ENCODE data around the gene TMEM208.

Gene TMEM208

DNA sequence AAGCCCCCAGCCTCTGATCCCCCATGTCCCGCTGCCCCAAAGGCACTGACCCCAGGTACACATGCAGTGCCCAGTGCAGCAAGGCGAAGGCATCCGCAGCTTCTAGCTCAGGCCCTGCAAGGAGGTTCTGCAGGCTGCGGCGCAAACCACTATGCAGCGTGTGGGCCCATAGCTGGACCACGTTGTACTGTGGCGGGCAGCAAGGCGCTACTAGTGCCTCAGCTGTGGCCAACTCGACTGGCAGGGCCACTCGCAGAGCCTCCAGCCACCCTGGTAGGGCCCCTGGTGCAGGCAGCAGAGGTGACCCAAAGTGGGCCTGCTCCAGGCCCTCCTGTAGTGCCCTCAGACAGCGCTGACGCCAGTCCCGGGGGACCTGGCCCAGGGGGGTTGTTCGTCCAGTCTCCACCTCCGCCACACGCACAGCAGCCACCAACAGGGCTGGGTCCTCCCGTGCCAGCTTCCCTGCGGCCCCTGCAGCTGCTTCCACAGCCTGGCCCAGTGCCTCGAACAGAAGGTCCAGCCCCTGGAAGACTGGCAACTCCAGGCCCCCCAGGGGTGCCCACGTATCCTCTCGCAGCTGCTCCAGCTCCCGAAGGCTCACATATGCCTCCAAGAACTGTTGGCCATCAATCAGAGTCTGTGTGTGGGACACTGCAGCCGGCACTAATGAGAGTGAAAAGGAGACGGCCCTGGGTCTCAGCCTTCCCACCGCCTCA, 39.6 kb upstream of the TMEM208 start:
- DNase-seq (ENCODE audit: low read depth): no peak
- no peak for TF ChIP-seq CTCF (conservative IDR thresholded peaks at IDR 0.05; ENCODE audit: low read depth, low read length)
- H3K4me3 ChIP-seq (ENCODE audit: low read depth, low read length): no peak overlapping the region

GRCh38 chr16:67188323-67188722, 38.6 kb upstream of the TMEM208 start:
- no peak for TF ChIP-seq CTCF (conservative IDR thresholded peaks at IDR 0.05; ENCODE audit: low read depth, low read length)
- no peak overlapping the region for H3K4me3 ChIP-seq (ENCODE audit: low read depth, low read length)

GRCh38 chr16:67188798-67189197, 38.1 kb upstream of the TMEM208 start:
- TF ChIP-seq CTCF (conservative IDR thresholded peaks at IDR 0.05; ENCODE audit: low read depth, low read length): no peak
- no peak for DNase-seq (ENCODE audit: low read depth)
- no peak overlapping the region for H3K4me3 ChIP-seq (ENCODE audit: low read depth, low read length)

More at GRCh38 chr16:67188323-67188722, 38.6 kb upstream of the TMEM208 start:
- no peak for DNase-seq (ENCODE audit: low read depth)

- no peak within 1 kb of the TSS for H3K4me3 ChIP-seq (ENCODE audit: low read depth, low read length)
- TF ChIP-seq CTCF (conservative IDR thresholded peaks at IDR 0.05; ENCODE audit: low read depth, low read length): no peak
- no peak for DNase-seq (ENCODE audit: low read depth)
Observed at GRCh38 chr16:67190041-67190440, 36.9 kb upstream of the TMEM208 start, which contains the start of gene EXOC3L1. Gene EXOC3L1 (minus strand): TSS chr16:67190136. CDS start chr16:67189676, 460 bp downstream.

GRCh38 chr16:67190448-67191399, 36.2 kb upstream of the TMEM208 start:
- DNase-seq (ENCODE audit: low read depth): no peak
- no peak overlapping the region for H3K4me3 ChIP-seq (ENCODE audit: low read depth, low read length)
- no peak for TF ChIP-seq CTCF (conservative IDR thresholded peaks at IDR 0.05; ENCODE audit: low read depth, low read length)

- no peak for TF ChIP-seq CTCF (conservative IDR thresholded peaks at IDR 0.05; ENCODE audit: low read depth, low read length)
- H3K4me3 ChIP-seq (ENCODE audit: low read depth, low read length): peak overlapping the region; percentile 97
- DNase-seq (ENCODE audit: low read depth): no peak
Observed at GRCh38 chr16:67191411-67191994, 35.4 kb upstream of the TMEM208 start.

All from choroid plexus epithelial cell (primary cell).